SJSA1 (cell line): ENCODE measurements around the gene SPEG. TPM values are rescaled to one million over a fixed set of nuclear protein-coding genes. Genes with fewer than 3 reads are reported as not detected.
"Not testable (repeated sequence)": the region's sequence is repeated elsewhere in the genome, so short reads cannot be mapped to it uniquely, and the experiment has no call there.

Experiments
- DNase-seq, 2 experiments: peaks; one replicate each; pipeline ENCODE4 v3.0.0-alpha.2; 2015 to 2020; ENCODE audit warnings: low spot score in 2 of 2, low read depth in 1 of 2
- H3K27ac ChIP-seq: fragments of 250-450 bp; sonication (Bioruptor Pico); 2 replicates; pipeline ENCODE4 v1.5.1; 2020; ENCODE audit warnings: mild to moderate bottlenecking, moderate library complexity
- H3K27me3 ChIP-seq: fragments of 250-450 bp; sonication (Bioruptor Pico); replicated peaks from 2 replicates; pipeline ENCODE4 v1.5.1; 2020; ENCODE audit warnings: mild to moderate bottlenecking, moderate library complexity
- H3K36me3 ChIP-seq: fragments of 250-450 bp; sonication (Bioruptor Pico); 2 replicates; pipeline ENCODE4 v1.5.1; 2020; ENCODE audit warnings: mild to moderate bottlenecking
- H3K4me1 ChIP-seq: fragments of 250-450 bp; sonication (Bioruptor Pico); replicated peaks from 2 replicates; pipeline ENCODE4 v1.6.1; 2021; ENCODE audit warnings: mild to moderate bottlenecking
- H3K4me3 ChIP-seq: fragments of 250-450 bp; sonication (Bioruptor Pico); 2 replicates; pipeline ENCODE4 v1.5.1; 2020; ENCODE audit warnings: mild to moderate bottlenecking
- H3K9me3 ChIP-seq: fragments of 250-450 bp; sonication (Bioruptor Pico); replicated peaks from 2 replicates; pipeline ENCODE4 v1.5.1; 2020; ENCODE audit warnings: mild to moderate bottlenecking
- total RNA-seq: library from RNA; depleted of rRNA; stranded (reverse); fragments of >200 nt; shearing (Covaris generic); gene quantifications from 2 replicates; pipeline ENCODE4 v1.2.3, GENCODE V29; 2014

The SPEG gene
- total RNA-seq, 1 experiment from 2014 or later, result 4.2 TPM

- Histone ChIP-seq H3K36me3 (no peaks in the 10 kb centered on the region), H3K9me3 (no peaks in the 10 kb centered on the region), H3K4me1 (peaks cover 22% of the 10 kb centered on the region), H3K27ac (no peak overlapping the region), H3K4me3 (no peak overlapping the region), H3K27me3 (no peaks in the 10 kb centered on the region)
- DNase-seq, result no peak
These were observed 34.7 kb upstream of the SPEG start for GRCh38 chr2:219399716-219400478.

- no peaks in the 10 kb centered on the region for H3K9me3 ChIP-seq
- DNase-seq, result no peak
- H3K4me1 ChIP-seq, result peaks cover 22% of the 10 kb centered on the region
- no peak overlapping the region for H3K4me3 ChIP-seq
- H3K27ac ChIP-seq, result no peak overlapping the region
- no peaks in the 10 kb centered on the region for H3K36me3 ChIP-seq
- no peaks in the 10 kb centered on the region for H3K27me3 ChIP-seq
These were observed 34.1 kb upstream of the SPEG start for GRCh38 chr2:219400562-219400961.

- Histone ChIP-seq H3K4me1 (peaks cover 23% of the 10 kb centered on the region), H3K4me3 (no peak overlapping the region), H3K27me3 (no peaks in the 10 kb centered on the region), H3K36me3 (no peaks in the 10 kb centered on the region), H3K27ac (no peak overlapping the region), H3K9me3 (no peaks in the 10 kb centered on the region)
- DNase-seq, result no peak
These were observed 33.0 kb upstream of the SPEG start for GRCh38 chr2:219401606-219402005.

GRCh38 chr2:219402665-219403515 is 31.8 kb upstream of the SPEG start:
- H3K4me3 ChIP-seq, result no peak overlapping the region
- no peaks in the 10 kb centered on the region for H3K36me3 ChIP-seq

GRCh38 chr2:219403861-219404260 is 30.8 kb upstream of the SPEG start:
- Histone ChIP-seq H3K9me3 (no peaks in the 10 kb centered on the region), H3K27me3 (no peaks in the 10 kb centered on the region), H3K36me3 (no peaks in the 10 kb centered on the region), H3K27ac (no peak overlapping the region), H3K4me1 (peaks cover 13% of the 10 kb centered on the region), H3K4me3 (no peak overlapping the region)
- no peak for DNase-seq

More at GRCh38 chr2:219402665-219403515, 31.8 kb upstream of the SPEG start:
- H3K4me1 ChIP-seq, result peaks cover 22% of the 10 kb centered on the region
- H3K9me3 ChIP-seq, result no peaks in the 10 kb centered on the region
- DNase-seq, result peak; percentile 69 to 75
- H3K27ac ChIP-seq, result no peak overlapping the region
- no peaks in the 10 kb centered on the region for H3K27me3 ChIP-seq

- H3K27me3 ChIP-seq, result no peaks in the 10 kb centered on the region
- DNase-seq, result no peak
- no peak overlapping the region for H3K4me3 ChIP-seq
- no peaks in the 10 kb centered on the region for H3K9me3 ChIP-seq
- peaks cover 8% of the 10 kb centered on the region for H3K4me1 ChIP-seq
- H3K36me3 ChIP-seq, result no peaks in the 10 kb centered on the region
- no peak overlapping the region for H3K27ac ChIP-seq
These were observed 30.2 kb upstream of the SPEG start for GRCh38 chr2:219404291-219404910.

GRCh38 chr2:219404954-219405353 is 29.7 kb upstream of the SPEG start:
- Histone ChIP-seq H3K4me1 (peaks cover 8% of the 10 kb centered on the region), H3K36me3 (no peaks in the 10 kb centered on the region), H3K4me3 (no peak overlapping the region), H3K27ac (no peak overlapping the region), H3K27me3 (no peaks in the 10 kb centered on the region), H3K9me3 (no peaks in the 10 kb centered on the region)
- no peak for DNase-seq

- DNase-seq, result no peak
- H3K9me3 ChIP-seq, result no peaks in the 10 kb centered on the region
- peaks cover 8% of the 10 kb centered on the region for H3K4me1 ChIP-seq
- H3K36me3 ChIP-seq, result no peaks in the 10 kb centered on the region
- no peaks in the 10 kb centered on the region for H3K27me3 ChIP-seq
- no peak overlapping the region for H3K27ac ChIP-seq
- H3K4me3 ChIP-seq, result no peak overlapping the region
These were observed 29.2 kb upstream of the SPEG start for GRCh38 chr2:219405451-219405850.

GRCh38 chr2:219405958-219406860 is 28.4 kb upstream of the SPEG start:
- Histone ChIP-seq H3K27ac (no peak overlapping the region), H3K36me3 (no peaks in the 10 kb centered on the region), H3K4me3 (no peak overlapping the region), H3K9me3 (no peaks in the 10 kb centered on the region), H3K4me1 (peaks cover 8% of the 10 kb centered on the region), H3K27me3 (no peaks in the 10 kb centered on the region)
- no peak for DNase-seq

- Histone ChIP-seq H3K36me3 (no peaks in the 10 kb centered on the region), H3K4me1 (peaks cover 8% of the 10 kb centered on the region), H3K4me3 (no peak overlapping the region), H3K27me3 (no peaks in the 10 kb centered on the region), H3K9me3 (no peaks in the 10 kb centered on the region), H3K27ac (no peak overlapping the region)
- peak in 1 of 2 experiments; percentile 37 for DNase-seq
These were observed 27.8 kb upstream of the SPEG start for GRCh38 chr2:219406861-219407230.

GRCh38 chr2:219407343-219407742 is 27.3 kb upstream of the SPEG start:
- not testable (repeated sequence) for H3K9me3 ChIP-seq, H3K27me3 ChIP-seq, H3K4me1 ChIP-seq, H3K36me3 ChIP-seq, H3K4me3 ChIP-seq, DNase-seq, H3K27ac ChIP-seq

- peaks cover 8% of the 10 kb centered on the region for H3K4me1 ChIP-seq
- H3K4me3 ChIP-seq, result no peak overlapping the region
- DNase-seq, result no peak
- no peak overlapping the region for H3K27ac ChIP-seq
- no peaks in the 10 kb centered on the region for H3K27me3 ChIP-seq
- 0 out of 2 replicates have a peak, but pooled peaks cover 3% of the 10 kb centered on the region for H3K9me3 ChIP-seq
- no peaks in the 10 kb centered on the region for H3K36me3 ChIP-seq
These were observed 26.4 kb upstream of the SPEG start for GRCh38 chr2:219408204-219408603.

GRCh38 chr2:219408631-219409030 is 26.0 kb upstream of the SPEG start:
- Histone ChIP-seq H3K4me1 (peaks cover 8% of the 10 kb centered on the region), H3K36me3 (no peaks in the 10 kb centered on the region), H3K4me3 (no peak overlapping the region), H3K27me3 (no peaks in the 10 kb centered on the region), H3K27ac (no peak overlapping the region), H3K9me3 (0 out of 2 replicates have a peak, but pooled peaks cover 3% of the 10 kb centered on the region)
- no peak for DNase-seq
